GM12873 (cell line): ENCODE results near the gene TFG.
A peak's percentile ranks its signal among the peaks of the same experiment; 100 is the strongest.

Experiments
- CTCF ChIP-seq: IDR thresholded peaks from 2 replicates; pipeline ENCODE4 v1.5.1; 2012; ENCODE audit warnings: low read depth, mild to moderate bottlenecking, moderate library complexity, low read length, control low read depth; ENCODE audit not compliant: insufficient read depth; ENCODE audit errors: missing control alignments

The TFG gene

DNA sequence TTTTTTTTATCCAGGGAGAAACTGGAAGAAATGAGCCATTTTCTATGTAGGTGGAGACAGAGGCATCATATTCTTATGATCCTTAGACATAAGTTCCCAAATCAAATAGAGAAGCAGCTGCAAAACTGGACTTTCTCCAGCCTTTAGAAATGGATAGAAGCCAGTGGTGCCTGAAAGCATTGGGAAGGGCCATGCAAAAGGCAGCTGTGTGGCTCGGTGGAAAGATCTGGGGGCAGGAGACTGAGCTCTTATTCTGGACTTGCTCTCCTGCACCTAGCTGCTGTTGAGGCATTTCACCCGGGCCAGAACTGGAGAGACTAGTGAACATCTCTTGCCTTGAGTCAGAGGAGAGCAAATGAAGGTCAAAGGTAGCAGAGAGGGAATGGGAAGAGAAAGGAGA lies 73.1 kb downstream of the TFG start:
- TF ChIP-seq CTCF = no peak

- no peak for TF ChIP-seq CTCF
These were observed 73.6 kb downstream of the TFG start for GRCh38 chr3:100782906-100783305.

GRCh38 chr3:100783619-100784018 lies 74.3 kb downstream of the TFG start:
- no peak for TF ChIP-seq CTCF

GRCh38 chr3:100789579-100789978 lies 80.3 kb downstream of the TFG start:
- TF ChIP-seq CTCF = no peak

- TF ChIP-seq CTCF = peak; percentile 24
These were observed 87.3 kb downstream of the TFG start for GRCh38 chr3:100796556-100796955.

- no peak for TF ChIP-seq CTCF
These were observed 88.7 kb downstream of the TFG start for GRCh38 chr3:100798012-100798411.
